HEK293 (cell line): ENCODE results near the gene WDFY3.

ENCODE experiments used
- CTCF ChIA-PET: fragments of 350-600 bp; formaldehyde crosslinking; extraction: SDS; loops from one replicate; lab custom pipeline; 2021; ENCODE audit warnings: antibody characterized with exemption; lab: Yijun Ruan, JAX
- POLR2A ChIA-PET: fragments of 300-600 bp; formaldehyde crosslinking; extraction: SDS; loops from one replicate; lab custom pipeline; 2020; ENCODE audit warnings: antibody characterized with exemption, inconsistent platforms; lab: Yijun Ruan, JAX
- H3K27ac ChIP-seq: fragments of 200-500 bp; sonication (Bioruptor generic); 2 replicates; pipeline ENCODE4 v1.5.1; 2014; ENCODE audit warnings: low read depth, low read length, control low read depth, inconsistent platforms; ENCODE audit errors: extremely low read depth
- H3K36me3 ChIP-seq, 2 experiments: fragments of 200-500 bp in 1 of 2; sonication (Bioruptor generic) in 1 of 2; 1 replicate in 1 of 2; 2 replicates in 1 of 2; pipeline ENCODE4 v1.5.1; 2014 to 2017; ENCODE audit warnings: inconsistent platforms in 2 of 2, low read length in 2 of 2; ENCODE audit not compliant: control insufficient read depth in 2 of 2, insufficient read depth in 1 of 2
- H3K4me1 ChIP-seq: fragments of 200-500 bp; sonication (Bioruptor generic); 2 replicates; pipeline ENCODE4 v1.5.1; 2014; ENCODE audit warnings: mild to moderate bottlenecking, low read length, inconsistent platforms; ENCODE audit not compliant: control insufficient read depth, insufficient read depth
- H3K4me3 ChIP-seq: 2 replicates; pipeline ENCODE4 v1.5.1; 2011; ENCODE audit warnings: low read depth, mild to moderate bottlenecking, control low read depth, low read length, moderate library complexity
- H3K9me3 ChIP-seq: fragments of 200-500 bp; sonication (Bioruptor generic); 2 replicates; pipeline ENCODE4 v1.5.1; 2014; ENCODE audit warnings: low read depth, low read length, inconsistent platforms; ENCODE audit not compliant: control insufficient read depth, insufficient read depth
- IKZF3 ChIP-seq: fragments of 450-650 bp; IDR thresholded peaks from 2 replicates; pipeline ENCODE4 v1.5.0; 2018; ENCODE audit warnings: missing biosample characterization, mild to moderate bottlenecking, missing genetic modification characterization, moderate library complexity
- MEIS1 ChIP-seq: sonication (generic); formaldehyde crosslinking; IDR thresholded peaks from 2 replicates; pipeline ENCODE4 v1.8.1; 2022; ENCODE audit warnings: missing genetic modification reagents, mild to moderate bottlenecking, borderline replicate concordance
- SETDB1 ChIP-seq: IDR thresholded peaks from one replicate; pipeline ENCODE4 v1.6.1; 2017; ENCODE audit warnings: mild to moderate bottlenecking, low read length, moderate library complexity, mixed read lengths; ENCODE audit not compliant: insufficient read length
- SP3 ChIP-seq: fragments of 450-650 bp; formaldehyde crosslinking; IDR thresholded peaks from 2 replicates; pipeline ENCODE4 v1.5.1; 2016; ENCODE audit warnings: missing biosample characterization, missing genetic modification characterization
- ZBTB21 ChIP-seq: fragments of 450-650 bp; formaldehyde crosslinking; IDR thresholded peaks from 2 replicates; pipeline ENCODE4 v1.5.1; 2017; ENCODE audit warnings: missing biosample characterization, missing genetic modification characterization
- ZFP41 ChIP-seq: fragments of 450-650 bp; formaldehyde crosslinking; IDR thresholded peaks from 2 replicates; pipeline ENCODE4 v1.5.1; 2016; ENCODE audit warnings: missing biosample characterization, missing genetic modification characterization, borderline replicate concordance
- ZIC2 ChIP-seq: fragments of 450-650 bp; formaldehyde crosslinking; IDR thresholded peaks from 2 replicates; pipeline ENCODE4 v1.5.1; 2016; ENCODE audit warnings: missing biosample characterization, missing genetic modification characterization
- ZNF23 ChIP-seq: fragments of 450-650 bp; formaldehyde crosslinking; IDR thresholded peaks from 2 replicates; pipeline ENCODE4 v1.5.1; 2016; ENCODE audit warnings: missing biosample characterization, missing genetic modification characterization, borderline replicate concordance
- ZNF239 ChIP-seq: fragments of 450-650 bp; formaldehyde crosslinking; IDR thresholded peaks from 2 replicates; pipeline ENCODE4 v1.5.1; 2016; ENCODE audit warnings: missing biosample characterization, missing genetic modification characterization
- ZNF391 ChIP-seq: fragments of 450-650 bp; formaldehyde crosslinking; IDR thresholded peaks from 2 replicates; pipeline ENCODE4 v1.5.1; 2016; ENCODE audit warnings: low read depth, missing biosample characterization, missing genetic modification characterization, borderline replicate concordance
- ZNF560 ChIP-seq: fragments of 450-650 bp; formaldehyde crosslinking; IDR thresholded peaks from 2 replicates; pipeline ENCODE4 v1.5.1; 2017; ENCODE audit warnings: missing biosample characterization, missing genetic modification characterization, borderline replicate concordance
- TF ChIP-seq, protein P1 (sequence below): fragments of 450-650 bp; formaldehyde crosslinking; IDR thresholded peaks from 2 replicates; pipeline ENCODE4 v1.5.1; 2016; ENCODE audit warnings: missing biosample characterization, missing genetic modification characterization, borderline replicate concordance
- TF ChIP-seq, protein P2 (sequence below): fragments of 450-650 bp; formaldehyde crosslinking; IDR thresholded peaks from 2 replicates; pipeline ENCODE4 v1.5.1; 2017; ENCODE audit warnings: missing biosample characterization, missing genetic modification characterization
- TF ChIP-seq, protein P3 (sequence below): fragments of 450-650 bp; formaldehyde crosslinking; IDR thresholded peaks from 2 replicates; pipeline ENCODE4 v1.5.1; 2016; ENCODE audit warnings: missing biosample characterization, missing genetic modification characterization

Gene WDFY3

DNA sequence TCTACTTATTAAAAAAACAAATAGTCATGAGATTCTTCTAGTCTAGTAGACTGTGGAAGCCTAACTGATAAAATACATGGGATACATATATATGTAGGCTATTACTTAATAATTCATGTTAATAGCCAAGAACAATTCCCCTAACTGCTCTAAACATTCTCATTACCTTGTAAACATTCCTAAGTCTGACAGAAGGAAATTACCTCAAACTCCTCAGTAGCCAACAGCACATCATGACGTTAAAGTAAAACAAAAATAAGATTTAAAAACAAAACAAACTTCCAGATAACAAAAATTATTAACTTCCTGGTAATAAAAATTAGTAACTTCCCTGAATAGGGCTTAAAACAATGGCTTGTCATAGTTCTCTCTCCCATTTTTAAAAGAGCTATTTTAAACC, 109.2 kb downstream of the WDFY3 start (continued):
- no peak for TF ChIP-seq ZBTB21 (tag by site-specific recombination)
- no peak for TF ChIP-seq SETDB1
- no peak for TF ChIP-seq SP3 (tag by site-specific recombination)
- TF ChIP-seq ZNF391 (tag by site-specific recombination): no peak

DNA sequence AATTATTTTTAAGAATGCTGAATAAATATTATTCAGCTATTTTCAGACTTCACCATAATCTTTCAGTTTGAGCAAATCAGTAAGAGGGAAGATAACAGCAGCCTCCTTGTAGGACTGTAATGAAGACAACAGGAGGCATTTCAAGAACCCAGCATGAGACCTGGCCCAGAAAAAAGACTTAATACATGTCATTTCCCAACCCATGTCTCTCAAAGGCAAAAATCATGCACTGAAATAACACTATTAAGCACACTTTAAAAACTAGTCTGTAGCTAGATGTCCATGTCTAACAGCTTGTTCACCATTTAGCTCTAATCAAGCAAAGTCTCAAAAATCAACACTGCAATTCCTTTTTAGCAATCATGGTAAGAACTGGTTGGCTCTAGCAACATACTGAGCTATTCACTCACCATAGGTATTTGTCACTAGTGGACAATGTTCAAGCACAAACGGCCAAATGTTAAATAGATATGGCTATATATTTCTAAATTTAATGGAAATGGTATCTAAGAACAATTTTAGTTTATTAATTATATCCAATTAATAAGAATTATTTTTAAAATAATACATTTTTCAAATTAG, 109.9 kb downstream of the WDFY3 start:
- Histone ChIP-seq H3K4me1 (peaks cover 4% of the 10 kb centered on the region), H3K4me3 (no peak overlapping the region), H3K36me3 (peaks cover 0 to 13% of the 10 kb centered on the region in 2 experiments; a peak in 1 of 3 replicates), H3K27ac (no peak overlapping the region), H3K9me3 (no peaks in the 10 kb centered on the region)
- ChIA-PET POLR2A (no interaction called here), CTCF (interaction anchor here (0.5 kb wide), 1 partner anchor 8 kb away, joined by 3 read pairs; no protein-coding TSS in a partner anchor)
- peak; percentile 44 for TF ChIP-seq ZIC2 (tag by site-specific recombination)
- TF ChIP-seq, protein P1, sequence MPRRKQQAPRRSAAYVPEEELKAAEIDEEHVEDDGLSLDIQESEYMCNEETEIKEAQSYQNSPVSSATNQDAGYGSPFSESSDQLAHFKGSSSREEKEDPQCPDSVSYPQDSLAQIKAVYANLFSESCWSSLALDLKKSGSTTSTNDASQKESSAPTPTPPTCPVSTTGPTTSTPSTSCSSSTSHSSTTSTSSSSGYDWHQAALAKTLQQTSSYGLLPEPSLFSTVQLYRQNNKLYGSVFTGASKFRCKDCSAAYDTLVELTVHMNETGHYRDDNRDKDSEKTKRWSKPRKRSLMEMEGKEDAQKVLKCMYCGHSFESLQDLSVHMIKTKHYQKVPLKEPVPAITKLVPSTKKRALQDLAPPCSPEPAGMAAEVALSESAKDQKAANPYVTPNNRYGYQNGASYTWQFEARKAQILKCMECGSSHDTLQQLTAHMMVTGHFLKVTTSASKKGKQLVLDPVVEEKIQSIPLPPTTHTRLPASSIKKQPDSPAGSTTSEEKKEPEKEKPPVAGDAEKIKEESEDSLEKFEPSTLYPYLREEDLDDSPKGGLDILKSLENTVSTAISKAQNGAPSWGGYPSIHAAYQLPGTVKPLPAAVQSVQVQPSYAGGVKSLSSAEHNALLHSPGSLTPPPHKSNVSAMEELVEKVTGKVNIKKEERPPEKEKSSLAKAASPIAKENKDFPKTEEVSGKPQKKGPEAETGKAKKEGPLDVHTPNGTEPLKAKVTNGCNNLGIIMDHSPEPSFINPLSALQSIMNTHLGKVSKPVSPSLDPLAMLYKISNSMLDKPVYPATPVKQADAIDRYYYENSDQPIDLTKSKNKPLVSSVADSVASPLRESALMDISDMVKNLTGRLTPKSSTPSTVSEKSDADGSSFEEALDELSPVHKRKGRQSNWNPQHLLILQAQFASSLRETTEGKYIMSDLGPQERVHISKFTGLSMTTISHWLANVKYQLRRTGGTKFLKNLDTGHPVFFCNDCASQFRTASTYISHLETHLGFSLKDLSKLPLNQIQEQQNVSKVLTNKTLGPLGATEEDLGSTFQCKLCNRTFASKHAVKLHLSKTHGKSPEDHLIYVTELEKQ: no peak

DNA sequence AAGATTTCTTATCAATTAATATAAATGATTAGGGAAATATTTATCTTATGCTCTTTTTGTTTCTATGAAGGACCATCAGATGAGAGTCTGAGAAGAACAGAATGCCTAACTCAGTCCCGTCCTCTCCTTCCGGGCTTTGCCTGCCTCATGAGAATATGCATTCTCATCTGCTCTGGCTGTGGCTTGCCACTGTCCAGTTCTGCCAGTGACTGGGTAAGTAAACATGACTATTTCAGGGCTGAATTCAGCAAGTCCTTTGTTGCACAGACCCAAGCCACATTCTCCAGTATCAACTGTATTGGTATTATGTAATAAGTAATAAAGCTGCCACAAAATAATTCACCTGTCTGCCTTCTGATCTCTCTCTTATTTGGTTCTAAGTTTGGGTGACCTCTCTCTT, 110.7 kb downstream of the WDFY3 start:
- Histone ChIP-seq H3K9me3 (no peaks in the 10 kb centered on the region), H3K4me3 (no peak overlapping the region), H3K27ac (no peak overlapping the region), H3K36me3 (peaks cover 0 to 13% of the 10 kb centered on the region in 2 experiments; a peak in 1 of 3 replicates)
- ChIA-PET CTCF (no interaction called here), POLR2A (no interaction called here)
- TF ChIP-seq ZIC2 (tag by site-specific recombination) (no peak), ZNF239 (tag by site-specific recombination) (no peak), ZNF560 (no peak), ZNF23 (tag by site-specific recombination) (no peak), IKZF3 (no peak)
- TF ChIP-seq, all 188 proteins: peak for 0
- H3K4me1 ChIP-seq: peaks cover 4% of the 10 kb centered on the region

DNA sequence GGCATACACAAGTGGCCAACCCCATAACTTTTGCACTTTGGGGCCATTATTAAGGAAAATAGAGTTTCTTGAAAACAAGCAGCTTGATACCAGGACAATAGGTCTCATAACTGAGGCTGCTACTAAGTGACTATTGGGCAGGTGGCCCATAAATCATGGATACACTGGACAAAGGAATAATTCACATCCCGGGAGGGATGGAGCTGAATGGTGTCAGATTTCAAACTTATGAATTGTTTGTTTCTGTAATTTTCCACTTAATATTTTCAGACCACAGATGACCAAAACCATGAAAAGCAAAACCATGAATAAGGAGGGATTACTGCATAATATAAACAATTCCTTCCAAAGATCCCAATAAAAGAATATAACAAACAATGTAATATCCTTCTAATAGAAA, 114.4 kb downstream of the WDFY3 start:
- Histone ChIP-seq H3K4me1 (peaks cover 4% of the 10 kb centered on the region), H3K36me3 (peaks cover 0 to 18% of the 10 kb centered on the region in 2 experiments; a peak in 1 of 3 replicates), H3K9me3 (no peaks in the 10 kb centered on the region), H3K4me3 (no peak overlapping the region), H3K27ac (no peak overlapping the region)
- TF ChIP-seq ZFP41 (tag by site-specific recombination) (no peak), MEIS1 (CRISPR knock-in tag) (peak; percentile 28; the same call in 1 of the 2 replicates)
- TF ChIP-seq, protein P2, sequence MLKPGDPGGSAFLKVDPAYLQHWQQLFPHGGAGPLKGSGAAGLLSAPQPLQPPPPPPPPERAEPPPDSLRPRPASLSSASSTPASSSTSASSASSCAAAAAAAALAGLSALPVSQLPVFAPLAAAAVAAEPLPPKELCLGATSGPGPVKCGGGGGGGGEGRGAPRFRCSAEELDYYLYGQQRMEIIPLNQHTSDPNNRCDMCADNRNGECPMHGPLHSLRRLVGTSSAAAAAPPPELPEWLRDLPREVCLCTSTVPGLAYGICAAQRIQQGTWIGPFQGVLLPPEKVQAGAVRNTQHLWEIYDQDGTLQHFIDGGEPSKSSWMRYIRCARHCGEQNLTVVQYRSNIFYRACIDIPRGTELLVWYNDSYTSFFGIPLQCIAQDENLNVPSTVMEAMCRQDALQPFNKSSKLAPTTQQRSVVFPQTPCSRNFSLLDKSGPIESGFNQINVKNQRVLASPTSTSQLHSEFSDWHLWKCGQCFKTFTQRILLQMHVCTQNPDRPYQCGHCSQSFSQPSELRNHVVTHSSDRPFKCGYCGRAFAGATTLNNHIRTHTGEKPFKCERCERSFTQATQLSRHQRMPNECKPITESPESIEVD: peak; percentile 48; the same call in 1 of the 2 replicates
- TF ChIP-seq, protein P3, sequence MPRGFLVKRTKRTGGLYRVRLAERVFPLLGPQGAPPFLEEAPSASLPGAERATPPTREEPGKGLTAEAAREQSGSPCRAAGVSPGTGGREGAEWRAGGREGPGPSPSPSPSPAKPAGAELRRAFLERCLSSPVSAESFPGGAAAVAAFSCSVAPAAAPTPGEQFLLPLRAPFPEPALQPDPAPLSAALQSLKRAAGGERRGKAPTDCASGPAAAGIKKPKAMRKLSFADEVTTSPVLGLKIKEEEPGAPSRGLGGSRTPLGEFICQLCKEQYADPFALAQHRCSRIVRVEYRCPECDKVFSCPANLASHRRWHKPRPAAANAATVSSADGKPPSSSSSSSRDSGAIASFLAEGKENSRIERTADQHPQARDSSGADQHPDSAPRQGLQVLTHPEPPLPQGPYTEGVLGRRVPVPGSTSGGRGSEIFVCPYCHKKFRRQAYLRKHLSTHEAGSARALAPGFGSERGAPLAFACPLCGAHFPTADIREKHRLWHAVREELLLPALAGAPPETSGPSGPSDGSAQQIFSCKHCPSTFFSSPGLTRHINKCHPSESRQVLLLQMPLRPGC (tag by site-specific recombination): no peak
- ChIA-PET POLR2A (no interaction called here), CTCF (interaction anchor here (0.6 kb wide), 1 partner anchor 194 kb away, joined by 5 read pairs; no protein-coding TSS in a partner anchor)
